Panc1 (cell line): ENCODE results near the gene S100A12.
A peak's percentile ranks its signal among the peaks of the same experiment; 100 is the strongest.

ENCODE experiments used
- POLR2AphosphoS5 ChIP-seq: IDR thresholded peaks from 2 replicates; pipeline ENCODE4 v1.6.1; 2012; ENCODE audit warnings: mild to moderate bottlenecking, low read depth, low read length, moderate library complexity
- REST ChIP-seq, 2 experiments: IDR thresholded peaks; 2 replicates each; pipeline ENCODE4 v1.6.1; 2011 to 2012; ENCODE audit warnings: low read depth in 2 of 2, control low read depth in 1 of 2, low read length in 1 of 2, mild to moderate bottlenecking in 1 of 2, moderate library complexity in 1 of 2; ENCODE audit not compliant: insufficient read depth in 1 of 2
- SIN3A ChIP-seq: IDR thresholded peaks from 2 replicates; pipeline ENCODE4 v1.6.1; 2012; ENCODE audit warnings: low read depth, mild to moderate bottlenecking, low read length, moderate library complexity, borderline replicate concordance; ENCODE audit not compliant: insufficient read depth
- TF ChIP-seq, protein P1 (sequence below): fragments of 450-650 bp; IDR thresholded peaks from 2 replicates; pipeline ENCODE4 v1.5.1; 2017; ENCODE audit warnings: mild to moderate bottlenecking

GRCh38 chr1:153356392-153357075, 18.9 kb downstream of the S100A12 start:
- no peak for TF ChIP-seq SIN3A
- TF ChIP-seq, protein P1, sequence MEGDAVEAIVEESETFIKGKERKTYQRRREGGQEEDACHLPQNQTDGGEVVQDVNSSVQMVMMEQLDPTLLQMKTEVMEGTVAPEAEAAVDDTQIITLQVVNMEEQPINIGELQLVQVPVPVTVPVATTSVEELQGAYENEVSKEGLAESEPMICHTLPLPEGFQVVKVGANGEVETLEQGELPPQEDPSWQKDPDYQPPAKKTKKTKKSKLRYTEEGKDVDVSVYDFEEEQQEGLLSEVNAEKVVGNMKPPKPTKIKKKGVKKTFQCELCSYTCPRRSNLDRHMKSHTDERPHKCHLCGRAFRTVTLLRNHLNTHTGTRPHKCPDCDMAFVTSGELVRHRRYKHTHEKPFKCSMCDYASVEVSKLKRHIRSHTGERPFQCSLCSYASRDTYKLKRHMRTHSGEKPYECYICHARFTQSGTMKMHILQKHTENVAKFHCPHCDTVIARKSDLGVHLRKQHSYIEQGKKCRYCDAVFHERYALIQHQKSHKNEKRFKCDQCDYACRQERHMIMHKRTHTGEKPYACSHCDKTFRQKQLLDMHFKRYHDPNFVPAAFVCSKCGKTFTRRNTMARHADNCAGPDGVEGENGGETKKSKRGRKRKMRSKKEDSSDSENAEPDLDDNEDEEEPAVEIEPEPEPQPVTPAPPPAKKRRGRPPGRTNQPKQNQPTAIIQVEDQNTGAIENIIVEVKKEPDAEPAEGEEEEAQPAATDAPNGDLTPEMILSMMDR, result no peak
- TF ChIP-seq REST (IDR thresholded peaks at IDR 0.05; ENCODE audit: insufficient read depth in 1 of 2, low read depth in 2 of 2, low read length in 1 of 2), result 0 out of 4 replicates have a peak, but pooled peaks of 1 of the 2 experiments have one; percentile 28
- no peak for TF ChIP-seq POLR2AphosphoS5
